CD4-positive, alpha-beta T cell treated with Interferon alpha-2 for 1 hour (primary cell): ENCODE data around the gene EYS.

Experiments used
- DNase-seq, 2 donors: peaks; one replicate each; pipeline ENCODE4 v3.0.0-alpha.2; 2020 to 2022

EYS gene

DNA sequence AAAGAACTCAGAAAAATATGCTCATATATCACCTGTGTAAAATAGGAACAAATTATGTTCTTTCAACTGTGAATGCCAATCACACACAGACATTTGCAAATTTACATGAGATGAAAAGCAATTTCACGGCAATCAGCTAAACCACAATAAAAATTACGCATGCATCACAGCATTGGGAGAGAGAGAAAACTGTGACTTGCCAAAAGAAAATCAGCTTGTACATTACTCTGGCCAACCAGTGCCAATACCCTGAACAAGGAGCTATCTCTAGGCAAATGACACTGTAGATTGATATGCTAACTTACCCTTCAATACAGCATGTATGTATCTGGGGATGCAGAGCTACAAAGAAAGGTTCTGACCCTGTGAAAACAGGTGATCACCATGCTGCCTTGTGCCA lies 515.6 kb downstream of the EYS start:
- DNase-seq = no peak

DNA sequence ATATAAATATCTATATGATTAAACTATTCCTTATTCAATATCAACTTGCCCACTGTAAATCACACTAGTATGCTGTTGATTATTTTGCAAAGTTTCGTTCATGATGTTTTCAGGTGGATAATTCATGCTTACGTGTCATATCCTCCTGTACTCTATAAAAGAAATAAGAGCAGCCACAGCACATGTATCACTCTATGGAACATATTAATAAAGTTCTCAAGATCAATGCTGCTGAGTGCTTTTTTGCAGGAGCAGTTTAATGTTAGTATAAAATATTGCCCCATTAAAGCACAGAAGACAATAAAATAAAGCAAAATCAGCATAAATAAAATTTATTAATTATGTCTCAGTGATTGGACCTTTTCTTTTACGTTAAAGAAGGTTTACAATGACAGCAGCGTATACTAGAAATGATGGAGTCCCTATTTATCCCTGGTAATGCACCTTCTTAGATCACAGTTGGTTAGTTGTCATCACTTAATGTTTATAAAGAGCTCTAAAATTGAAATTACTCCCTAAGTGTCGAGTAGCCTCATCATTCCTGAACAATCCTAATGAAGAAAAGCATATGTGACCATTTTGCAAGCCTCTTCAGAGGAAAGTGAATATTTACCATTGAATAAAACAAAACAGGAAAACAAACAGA lies 517.7 kb downstream of the EYS start:
- DNase-seq = no peak

DNA sequence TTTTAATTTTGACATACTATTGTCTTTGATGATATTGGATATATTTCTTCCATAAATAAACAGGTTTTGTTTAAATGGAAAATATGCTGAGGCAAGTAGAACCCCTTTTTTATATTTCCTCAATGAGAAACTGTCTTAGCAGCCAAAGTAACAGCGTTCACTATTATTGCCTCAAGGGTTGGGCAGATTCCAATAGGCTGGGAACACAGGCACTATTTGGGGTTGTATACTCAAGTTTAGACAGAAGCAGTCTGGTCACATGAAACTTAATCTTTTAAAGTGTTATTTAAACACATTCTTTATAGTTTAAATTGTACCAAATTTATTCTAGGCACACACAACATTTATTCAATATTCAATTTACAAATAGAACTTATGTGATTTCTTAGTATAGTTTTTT lies 520.2 kb downstream of the EYS start:
- DNase-seq = no peak

DNA sequence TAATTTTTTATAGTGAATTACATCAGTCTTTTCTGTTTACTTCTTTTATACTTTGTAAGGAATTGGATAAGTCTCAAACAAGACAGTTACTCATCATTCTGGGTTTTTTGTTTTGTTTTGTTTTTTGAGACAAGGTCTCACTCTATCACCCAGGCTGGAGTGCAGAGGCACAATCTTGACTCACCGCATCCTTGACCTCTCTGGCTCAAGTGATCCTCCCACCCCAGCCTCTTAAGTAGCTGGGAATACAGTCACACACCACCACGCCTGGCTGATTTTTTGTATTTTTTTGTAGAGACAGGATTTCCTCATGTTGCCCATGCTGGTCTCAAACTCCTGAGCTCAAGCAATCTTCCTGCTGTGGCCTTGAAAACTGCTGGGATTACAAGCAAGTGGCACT lies 524.3 kb downstream of the EYS start:
- no peak for DNase-seq

DNA sequence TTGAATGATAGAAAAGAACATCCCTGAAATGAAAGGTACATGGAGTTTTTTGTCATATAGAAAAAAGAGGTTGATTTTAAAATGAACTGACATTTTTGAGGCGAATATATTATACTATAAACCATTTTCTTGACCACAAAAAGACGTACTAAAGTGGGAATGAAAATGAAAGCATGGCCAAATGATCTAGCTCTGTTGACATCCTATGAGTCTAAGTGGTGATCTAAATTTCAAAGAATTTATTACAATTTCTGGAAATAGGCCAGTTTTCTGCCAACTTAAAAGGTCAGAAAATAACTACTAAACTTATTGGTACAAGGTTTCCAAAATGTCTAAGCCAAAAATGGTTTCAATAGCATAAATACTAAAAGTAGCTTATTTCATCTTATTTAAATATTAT lies 536.8 kb downstream of the EYS start:
- no peak for DNase-seq

DNA sequence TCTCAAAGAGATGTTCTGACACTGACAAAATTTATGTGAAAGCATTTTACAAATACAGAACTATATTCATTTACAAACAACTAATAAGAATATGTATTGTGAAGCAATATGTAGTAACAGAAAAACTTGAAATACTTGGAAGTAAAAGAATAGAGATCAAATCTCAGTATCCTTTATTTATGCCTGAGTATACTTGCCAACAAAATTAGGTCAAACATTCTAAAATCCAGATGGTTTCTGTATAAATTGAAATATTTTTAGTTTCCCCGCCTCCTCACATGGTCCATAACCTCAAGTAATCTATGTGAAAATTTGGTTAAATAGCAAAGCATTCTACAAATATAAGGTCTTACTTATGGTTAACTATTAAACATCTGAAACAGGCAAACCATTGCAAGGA lies 545.4 kb downstream of the EYS start:
- DNase-seq = no peak

DNA sequence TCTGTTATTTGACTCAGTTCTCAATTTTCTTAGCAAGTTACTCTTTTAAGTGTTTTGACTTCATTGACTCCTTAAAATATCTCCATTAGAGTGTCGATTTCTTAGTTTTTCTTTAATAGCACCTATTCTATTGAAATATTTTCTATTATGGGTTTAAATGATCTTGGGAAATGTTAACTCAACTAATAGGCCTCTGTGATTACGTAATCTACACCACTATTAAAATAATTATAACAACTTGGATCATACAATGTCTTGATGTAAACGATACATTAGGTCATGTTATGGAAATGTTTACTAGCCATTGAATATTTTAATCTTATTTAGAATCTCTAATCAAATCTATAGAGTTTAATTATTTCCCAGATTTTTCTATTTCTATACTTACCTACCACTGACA lies 550.0 kb downstream of the EYS start:
- DNase-seq = no peak

DNA sequence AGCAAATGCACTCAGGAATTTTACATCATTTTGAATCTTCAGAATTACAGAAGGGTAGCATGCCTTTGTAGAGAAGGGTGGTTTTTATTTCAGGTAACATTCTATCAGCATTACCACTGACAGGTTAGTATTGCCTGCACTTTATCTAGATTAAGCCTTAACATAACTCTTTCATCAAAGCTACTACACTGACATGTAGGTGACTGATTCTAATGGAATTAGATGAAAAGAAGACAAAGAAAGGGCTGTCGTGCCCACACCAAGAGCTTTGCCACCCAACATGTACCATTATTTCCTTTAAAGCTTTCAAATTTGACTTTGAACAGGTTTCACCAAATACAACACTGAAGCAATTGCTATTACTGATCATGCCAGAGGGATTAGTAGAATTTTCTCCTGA lies 551.9 kb downstream of the EYS start:
- DNase-seq = no peak

DNA sequence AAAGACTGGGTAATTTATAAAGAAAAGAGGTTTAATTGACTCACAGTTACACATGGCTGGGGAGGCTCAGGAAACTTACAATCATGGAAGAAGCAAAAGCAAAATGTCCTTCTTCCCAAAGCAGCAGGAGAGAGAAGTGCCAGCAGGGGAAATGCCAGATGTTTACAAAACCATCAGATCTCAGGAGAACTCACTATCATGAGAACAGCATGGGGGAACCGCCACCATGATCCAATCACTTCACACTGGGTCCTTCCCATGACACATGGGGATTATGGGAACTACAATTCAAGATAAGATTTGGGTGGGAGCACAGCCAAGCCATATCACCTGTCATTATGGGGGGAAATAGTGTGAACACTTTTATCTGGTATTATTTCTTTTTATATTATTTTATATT lies 557.2 kb downstream of the EYS start:
- DNase-seq = no peak

DNA sequence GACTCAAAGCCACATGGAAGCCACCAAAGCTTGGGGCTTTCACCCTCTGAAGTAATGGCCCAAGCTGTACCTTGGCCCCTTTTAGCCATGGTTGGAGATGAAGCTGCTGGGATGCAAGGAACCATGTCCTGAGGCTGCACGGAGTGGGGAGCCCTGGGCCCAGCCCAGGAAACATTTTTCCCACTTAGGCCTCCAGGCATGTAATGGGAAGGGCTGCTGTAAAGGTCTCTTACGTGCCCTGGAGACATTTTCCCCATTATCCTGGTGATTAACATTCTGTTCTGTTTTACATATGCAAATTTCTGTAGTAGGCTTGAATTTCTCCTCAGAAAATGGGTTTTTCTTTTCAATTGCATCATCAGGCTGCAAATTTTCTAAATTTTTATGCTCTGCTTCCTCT lies 558.2 kb downstream of the EYS start:
- DNase-seq = no peak

DNA sequence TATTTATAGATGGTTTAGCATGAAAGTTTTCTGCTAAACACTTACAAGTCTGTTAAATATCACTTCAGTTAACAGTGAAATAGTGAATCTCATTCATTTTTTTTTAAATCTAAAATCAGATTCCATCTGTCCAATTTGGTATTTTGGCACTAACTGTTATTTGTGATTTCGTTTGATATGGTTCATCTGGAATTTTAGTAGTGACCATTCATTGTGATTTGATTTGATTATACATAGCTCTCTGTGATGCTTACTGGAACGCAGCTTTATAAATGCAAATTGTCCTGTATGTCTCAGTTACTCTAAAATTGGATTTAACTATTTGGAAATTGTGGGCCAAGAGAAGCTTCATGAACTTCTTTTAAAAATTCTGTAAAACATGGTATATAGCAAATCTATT lies 571.5 kb downstream of the EYS start:
- no peak for DNase-seq

DNA sequence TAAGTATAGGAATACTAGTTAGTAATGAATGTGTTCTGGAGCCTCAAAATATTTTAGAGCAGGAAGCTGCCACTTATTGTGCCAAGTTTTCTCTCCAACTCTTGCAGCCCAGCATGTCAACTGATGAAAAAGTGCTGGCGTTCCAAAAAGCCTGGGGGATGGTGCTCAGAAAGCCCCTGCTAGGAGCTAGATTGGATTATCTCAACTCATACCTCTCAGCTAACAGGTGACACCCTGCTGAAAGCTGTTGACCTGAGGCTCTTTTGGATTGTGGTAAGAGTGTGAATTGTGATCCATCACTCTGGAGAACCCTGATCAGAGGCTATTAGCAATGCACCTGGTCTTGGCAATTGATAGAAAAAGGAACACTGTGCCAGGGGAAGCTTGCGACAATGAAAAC lies 580.4 kb downstream of the EYS start:
- DNase-seq = no peak

DNA sequence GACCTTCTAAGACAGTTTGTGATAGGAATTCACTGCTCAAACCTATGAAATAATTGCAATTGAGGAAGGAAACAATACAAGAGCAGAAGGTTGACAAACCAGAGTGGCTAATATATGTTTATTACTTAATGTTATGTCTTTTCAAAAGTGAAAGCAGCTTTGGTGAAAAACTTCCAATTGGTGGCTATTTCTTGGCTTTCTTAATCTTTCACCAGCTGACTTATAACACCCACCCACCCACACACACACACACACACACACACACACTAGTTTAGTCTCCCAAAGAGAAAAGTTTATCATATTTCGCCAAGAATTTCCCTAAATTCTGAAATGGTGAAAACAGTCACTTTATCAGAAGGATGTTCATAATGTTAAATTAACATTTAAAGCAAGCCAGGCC lies 583.5 kb downstream of the EYS start:
- DNase-seq = no peak

DNA sequence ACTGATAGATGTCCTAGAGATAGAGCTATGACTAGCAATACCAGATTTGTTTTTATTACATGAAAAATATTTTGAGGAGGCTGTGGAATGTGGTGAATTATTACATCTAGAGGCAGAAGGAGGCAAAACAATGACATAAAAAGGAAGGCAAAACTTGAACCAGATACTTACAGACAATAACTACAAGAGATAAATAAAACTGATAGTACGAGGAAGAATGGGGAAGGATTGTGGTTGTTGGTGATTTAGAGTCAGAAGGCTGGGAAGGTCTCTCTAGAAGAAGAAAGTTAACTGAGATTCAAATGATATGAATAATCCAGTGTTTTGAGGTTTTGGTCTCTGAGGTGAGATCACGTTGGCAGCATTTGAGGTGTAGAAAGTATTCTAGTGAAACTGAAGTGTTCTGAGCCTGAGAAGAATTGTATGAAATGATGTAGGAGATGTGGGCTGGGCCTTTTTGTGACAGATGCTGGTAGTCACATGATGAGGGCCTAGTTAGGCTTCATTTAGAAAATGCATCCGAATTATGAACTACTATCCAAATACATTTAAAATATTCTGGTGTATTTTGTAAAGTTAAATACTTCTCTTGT lies 589.1 kb downstream of the EYS start:
- DNase-seq = no peak

DNA sequence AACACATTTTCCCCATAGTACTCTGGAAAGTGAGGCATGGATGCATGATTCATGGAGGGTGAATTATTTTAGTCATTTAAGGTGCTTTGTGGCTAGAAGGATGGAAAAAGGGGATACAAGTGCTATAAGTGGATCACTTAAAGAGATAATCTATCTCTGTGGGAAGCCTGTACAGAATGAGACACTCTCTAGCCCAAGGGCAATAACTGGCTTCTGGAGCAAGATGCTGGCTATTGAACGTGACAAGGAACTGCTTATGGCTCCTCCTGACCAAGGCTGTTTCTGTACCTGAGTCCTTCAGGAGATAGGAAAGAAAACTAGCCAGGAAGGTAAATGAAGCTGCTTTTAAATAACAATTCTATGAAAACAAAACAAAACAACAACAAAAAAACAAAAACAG lies 590.7 kb downstream of the EYS start:
- DNase-seq = no peak

DNA sequence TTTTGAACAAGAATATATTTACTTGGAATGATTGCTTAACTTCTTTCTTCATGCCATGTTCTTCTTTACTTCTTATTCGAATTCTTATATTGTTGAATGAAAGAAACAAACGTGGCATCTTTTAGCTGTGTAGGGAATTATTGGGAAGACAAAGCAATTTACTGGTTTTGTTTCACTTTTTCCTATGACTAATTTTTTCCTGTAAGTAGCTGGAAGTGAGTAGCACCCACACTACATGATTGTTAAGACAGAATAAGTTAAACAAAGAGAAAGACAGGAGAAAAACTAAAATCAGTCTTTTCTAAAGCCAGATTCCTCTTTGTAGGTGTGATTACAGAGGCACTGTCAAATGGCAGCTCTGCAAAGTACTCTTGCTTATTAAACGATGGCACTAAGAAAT lies 593.4 kb downstream of the EYS start:
- no peak for DNase-seq

DNA sequence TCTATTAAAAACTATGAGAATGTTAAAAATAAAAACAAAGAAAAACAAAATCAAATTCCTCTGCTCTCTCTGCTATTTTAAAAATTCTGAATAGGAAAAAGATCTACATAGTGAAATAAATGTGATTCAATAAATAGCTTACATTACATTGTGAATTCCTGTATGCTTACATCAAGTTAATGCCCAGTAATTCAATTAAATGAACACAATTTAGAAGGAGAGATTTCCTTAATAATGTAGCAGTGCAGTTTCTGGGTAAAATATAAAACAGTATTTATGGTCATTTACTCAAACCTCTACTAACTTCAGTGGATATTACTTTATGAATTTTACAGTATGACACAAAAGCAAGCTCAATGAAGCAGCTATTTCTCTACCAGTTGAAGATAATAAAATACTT lies 594.6 kb downstream of the EYS start:
- no peak for DNase-seq

DNA sequence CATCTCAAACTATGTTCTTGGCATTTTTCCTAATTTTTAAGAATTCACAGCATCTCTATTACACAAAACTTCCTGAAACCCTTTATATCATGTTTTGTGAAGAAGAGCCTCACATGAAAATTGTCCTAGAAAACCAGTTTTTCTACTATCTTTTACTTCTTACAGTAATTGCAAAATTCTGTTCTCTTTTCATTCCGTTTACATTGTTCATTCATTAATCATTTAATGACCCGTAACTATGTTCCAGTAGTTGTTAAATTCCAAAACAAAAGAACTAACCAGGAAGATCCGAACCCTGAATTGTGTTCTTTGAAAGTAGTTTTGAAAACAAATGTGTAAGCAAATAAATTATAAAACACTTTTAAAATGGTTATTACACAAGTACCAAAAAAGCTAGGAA lies 597.0 kb downstream of the EYS start:
- no peak for DNase-seq

DNA sequence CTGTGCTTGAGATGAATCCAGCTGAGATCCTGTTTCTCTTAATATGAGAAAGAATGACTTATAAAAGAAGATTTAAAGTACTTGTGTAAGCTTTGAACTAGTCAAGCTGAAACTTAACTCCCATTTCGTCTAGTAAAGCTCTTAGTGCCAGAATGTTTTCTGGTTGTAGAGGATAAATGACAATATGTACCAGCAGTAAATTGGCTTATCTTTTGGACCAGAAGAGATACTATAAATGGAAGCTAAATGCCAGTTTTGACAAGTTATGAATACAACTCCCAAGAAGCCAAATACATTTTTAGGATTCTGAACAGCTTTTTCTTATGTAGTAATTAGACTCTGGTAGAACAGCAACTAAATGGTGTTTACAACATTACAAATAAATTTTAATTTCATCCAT lies 608.7 kb downstream of the EYS start:
- DNase-seq = no peak

DNA sequence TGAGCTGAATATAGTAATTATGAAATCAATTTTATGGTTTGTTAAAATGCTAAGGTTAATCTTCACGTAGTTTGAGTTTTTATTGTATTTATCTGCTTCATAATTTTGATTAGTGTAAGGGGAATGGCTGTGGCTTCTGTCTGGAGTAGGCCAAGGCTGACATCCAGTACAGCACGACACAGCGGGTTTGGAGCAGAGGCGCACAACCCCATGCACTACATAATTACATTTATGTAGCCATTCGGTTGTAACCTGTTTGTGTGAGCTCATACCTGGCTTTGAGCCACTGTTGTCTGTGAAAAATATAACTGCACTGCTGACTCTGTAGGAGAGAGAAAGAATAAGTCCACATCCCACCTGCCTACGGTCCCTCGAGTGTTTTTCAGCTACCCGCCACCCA lies 615.5 kb downstream of the EYS start:
- DNase-seq = no peak

DNA sequence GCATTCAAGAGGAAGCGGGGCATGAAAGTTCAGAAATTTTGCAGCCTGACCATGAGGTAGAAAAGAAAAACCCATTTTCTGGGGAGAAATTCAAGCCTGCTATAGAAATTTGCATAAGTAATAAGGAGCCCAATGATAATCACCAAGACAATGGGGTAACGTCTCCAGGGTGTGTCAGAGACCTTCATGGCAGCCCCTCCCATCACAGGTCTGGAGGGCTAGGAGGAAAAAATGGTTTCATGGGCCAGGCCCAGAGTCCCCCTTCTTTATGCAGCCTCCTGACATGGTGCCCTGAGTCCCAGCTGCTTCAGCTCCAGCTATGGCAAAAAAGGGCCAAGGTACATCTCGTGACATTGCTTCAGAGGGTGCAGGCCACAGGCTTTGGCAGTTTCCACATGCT lies 618.5 kb downstream of the EYS start:
- no peak for DNase-seq

DNA sequence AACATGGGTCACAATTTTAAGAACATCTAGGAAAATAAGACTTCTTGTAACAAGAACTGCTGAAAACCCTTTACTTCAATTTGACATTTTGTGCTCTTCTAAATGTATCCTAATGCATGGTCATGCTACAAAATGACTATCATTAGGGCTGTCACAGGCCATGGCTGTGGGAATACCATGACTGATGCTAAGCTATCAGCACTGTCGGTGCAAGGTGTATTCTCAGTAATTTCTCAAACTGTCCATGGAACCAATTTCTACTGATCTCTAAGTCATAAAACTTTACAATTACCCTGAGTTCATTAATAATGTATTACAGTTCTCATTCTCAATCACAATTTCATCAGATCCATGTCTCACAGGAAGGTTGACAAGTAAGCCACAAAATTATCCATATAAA lies 625.3 kb downstream of the EYS start:
- DNase-seq = no peak

DNA sequence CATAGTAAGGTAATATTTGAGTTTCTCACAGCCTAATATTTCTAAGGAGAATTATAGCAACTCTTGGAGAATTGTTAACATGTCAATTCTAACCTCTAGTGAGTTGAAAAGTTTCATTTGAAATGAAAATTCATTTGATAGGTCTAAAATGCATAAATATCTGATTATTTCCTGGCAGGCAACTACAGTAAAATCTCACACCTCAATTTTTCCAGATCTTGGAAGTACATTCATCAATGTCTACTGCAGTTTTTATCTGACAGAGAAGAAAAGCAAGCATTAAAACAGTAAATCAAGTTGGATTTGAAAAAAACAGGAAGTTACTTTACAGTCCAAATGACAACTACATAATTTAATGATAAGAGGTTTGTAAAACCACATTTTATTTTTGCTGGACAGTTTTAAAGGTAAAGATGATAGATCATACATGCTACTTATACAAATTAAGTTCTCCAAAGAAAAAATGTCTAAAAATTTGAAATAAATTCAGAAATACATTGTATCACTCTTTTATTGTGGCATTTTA lies 631.3 kb downstream of the EYS start:
- no peak for DNase-seq

DNA sequence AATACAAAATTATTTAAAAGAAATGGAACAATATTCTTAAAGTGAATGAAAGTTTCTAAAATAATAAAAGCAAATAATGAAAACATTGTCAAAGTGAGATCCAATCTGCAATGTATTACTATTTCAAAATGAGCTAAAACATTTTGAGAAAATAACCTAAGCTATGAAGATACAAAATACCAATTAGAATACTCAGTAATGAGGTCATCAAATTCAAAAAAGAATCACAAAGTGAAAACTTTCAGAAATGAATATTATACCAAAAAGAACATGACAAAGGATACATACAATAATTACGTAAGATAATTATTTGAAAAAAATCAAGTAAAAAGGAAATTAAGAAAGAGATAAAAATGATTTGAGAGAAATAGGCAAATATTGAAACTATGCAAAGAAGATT lies 634.5 kb downstream of the EYS start:
- DNase-seq = no peak

DNA sequence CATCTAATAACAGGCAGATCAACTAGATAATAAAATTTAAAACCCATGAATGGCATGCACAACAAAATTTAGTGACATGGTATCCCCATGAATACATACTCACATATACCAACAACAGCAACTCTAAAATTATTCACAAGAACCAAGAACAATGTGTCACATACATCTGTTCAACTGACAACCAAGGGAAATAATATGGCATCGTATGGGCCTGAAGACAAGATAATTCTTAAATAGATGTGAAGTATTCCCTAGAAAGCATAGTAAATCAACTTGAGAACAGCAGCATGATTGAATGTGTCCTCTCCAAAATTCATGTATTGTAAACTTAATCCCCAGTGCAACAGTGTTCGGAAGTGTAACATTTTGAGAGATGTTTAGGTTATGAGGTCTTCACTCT lies 635.5 kb downstream of the EYS start:
- no peak for DNase-seq
